ENCODE data around the gene GRID1.

GRID1 gene

DNA sequence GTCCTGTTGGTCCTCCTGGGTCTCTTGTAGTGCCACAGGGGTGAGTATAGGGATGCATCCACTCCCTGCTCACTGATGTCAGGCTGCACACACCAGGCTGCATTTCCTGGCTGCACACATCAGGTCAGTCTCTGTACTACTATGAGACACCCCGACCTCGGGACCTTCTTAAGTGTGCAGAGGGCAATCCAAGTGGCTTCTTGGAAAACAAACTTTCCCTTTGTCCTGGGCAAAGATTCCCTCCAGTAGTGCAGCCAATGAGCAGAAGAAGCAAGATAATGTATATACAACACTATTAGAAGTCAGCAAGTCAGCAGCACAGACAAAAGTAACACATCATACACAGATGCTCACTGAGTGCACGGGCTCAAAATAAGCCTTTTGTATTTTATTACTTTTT, 493.5 kb downstream of the GRID1 start:
- H3K79me2 ChIP-seq (ENCODE audit: insufficient read depth, low read length): no peaks in the 10 kb centered on the region
- no peak overlapping the region for H3K9ac ChIP-seq (ENCODE audit: low read length)
- H2AFZ ChIP-seq (ENCODE audit: low read length): no peak overlapping the region
- H3K27me3 ChIP-seq (ENCODE audit: insufficient read depth, low read length): no peaks in the 10 kb centered on the region
- no peaks in the 10 kb centered on the region for H3K9me3 ChIP-seq (ENCODE audit: low read length)
- H3K36me3 ChIP-seq (ENCODE audit: insufficient read depth, low read length): no peaks in the 10 kb centered on the region
- TF ChIP-seq CTCF (IDR thresholded peaks at IDR 0.05; ENCODE audit: low read length): no peak
- no peak for TF ChIP-seq EZH2 (IDR thresholded peaks at IDR 0.05; ENCODE audit: borderline replicate concordance, low read length)
- H3F3A ChIP-seq (ENCODE audit: insufficient read depth, low read length): no peaks in the 10 kb centered on the region
- H3K4me3 ChIP-seq (ENCODE audit: low read depth, low read length, poor library complexity, severe bottlenecking): no peak overlapping the region
- H3K27ac ChIP-seq (ENCODE audit: low read depth, low read length, poor library complexity, severe bottlenecking): no peak overlapping the region
- no peaks in the 10 kb centered on the region for H3K9me2 ChIP-seq (ENCODE audit: low read depth, low read length)
- no peaks in the 10 kb centered on the region for H4K20me1 ChIP-seq (ENCODE audit: insufficient read depth, low read length)
- no peaks in the 10 kb centered on the region for H3K4me1 ChIP-seq (ENCODE audit: insufficient read depth, low read length, severe bottlenecking)
- H3K4me2 ChIP-seq (ENCODE audit: low read length): no peak overlapping the region

DNA sequence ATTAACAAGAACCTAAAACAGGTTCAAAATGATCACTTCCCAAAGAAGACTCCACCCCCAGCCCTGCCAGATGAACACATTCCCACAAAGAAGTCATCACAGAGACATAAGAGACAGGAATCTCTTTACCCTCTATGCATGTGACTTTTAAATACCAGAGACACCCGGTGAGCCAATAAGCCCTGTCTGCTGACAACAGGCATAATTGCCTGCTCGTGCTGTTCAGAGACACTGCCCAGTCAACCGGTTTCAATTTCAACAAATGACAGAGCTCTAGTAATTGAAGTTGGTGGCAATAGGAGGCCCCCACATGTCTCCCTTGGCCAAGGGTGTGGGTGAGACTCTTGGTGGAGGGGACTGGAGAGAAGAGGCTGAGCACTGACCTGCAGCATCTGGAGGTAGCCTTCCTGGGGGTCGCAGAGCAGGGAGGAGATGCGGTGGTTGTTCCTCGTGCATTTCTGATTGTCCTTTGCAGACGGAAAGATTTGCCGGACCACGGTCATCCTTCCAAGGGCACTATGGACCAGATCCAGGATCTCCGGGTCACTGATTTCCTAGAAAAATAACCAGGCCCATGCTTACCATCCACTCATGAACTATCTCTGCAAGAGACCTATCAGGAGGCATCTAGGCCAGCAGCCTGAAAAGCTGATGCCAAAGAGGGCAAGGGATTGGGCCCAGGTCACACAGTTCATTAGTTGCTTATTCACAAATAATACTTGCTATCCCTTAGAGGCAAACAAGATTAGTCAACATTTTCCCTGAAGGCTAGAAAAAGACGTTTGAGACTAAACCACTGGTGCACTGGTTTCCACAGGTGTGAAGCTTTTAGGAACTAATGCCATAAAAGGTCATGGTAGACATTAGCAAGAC, 497.7 kb downstream of the GRID1 start:
- Histone ChIP-seq H3K9me2 (ENCODE audit: low read depth, low read length) (no peaks in the 10 kb centered on the region), H3K27ac (ENCODE audit: low read depth, low read length, poor library complexity, severe bottlenecking) (no peak overlapping the region), H3K27me3 (ENCODE audit: insufficient read depth, low read length) (no peaks in the 10 kb centered on the region), H3K4me3 (ENCODE audit: low read depth, low read length, poor library complexity, severe bottlenecking) (no peak overlapping the region), H3K4me1 (ENCODE audit: insufficient read depth, low read length, severe bottlenecking) (no peaks in the 10 kb centered on the region), H3K9ac (ENCODE audit: low read length) (no peak overlapping the region), H3K79me2 (ENCODE audit: insufficient read depth, low read length) (no peaks in the 10 kb centered on the region), H3K36me3 (ENCODE audit: insufficient read depth, low read length) (no peaks in the 10 kb centered on the region), H3K9me3 (ENCODE audit: low read length) (no peaks in the 10 kb centered on the region), H2AFZ (ENCODE audit: low read length) (no peak overlapping the region), H3F3A (ENCODE audit: insufficient read depth, low read length) (no peaks in the 10 kb centered on the region), H3K4me2 (ENCODE audit: low read length) (no peak overlapping the region), H4K20me1 (ENCODE audit: insufficient read depth, low read length) (no peaks in the 10 kb centered on the region)
- TF ChIP-seq CTCF (IDR thresholded peaks at IDR 0.05; ENCODE audit: low read length) (no peak), EZH2 (IDR thresholded peaks at IDR 0.05; ENCODE audit: borderline replicate concordance, low read length) (no peak)

- no peaks in the 10 kb centered on the region for H4K20me1 ChIP-seq (ENCODE audit: insufficient read depth, low read length)
- H3K9me2 ChIP-seq (ENCODE audit: low read depth, low read length): no peaks in the 10 kb centered on the region
- H3K9me3 ChIP-seq (ENCODE audit: low read length): no peaks in the 10 kb centered on the region
- no peak overlapping the region for H3K4me2 ChIP-seq (ENCODE audit: low read length)
- H3K4me3 ChIP-seq (ENCODE audit: low read depth, low read length, poor library complexity, severe bottlenecking): no peak overlapping the region
- no peak overlapping the region for H2AFZ ChIP-seq (ENCODE audit: low read length)
- no peaks in the 10 kb centered on the region for H3K27me3 ChIP-seq (ENCODE audit: insufficient read depth, low read length)
- no peaks in the 10 kb centered on the region for H3K36me3 ChIP-seq (ENCODE audit: insufficient read depth, low read length)
- H3K79me2 ChIP-seq (ENCODE audit: insufficient read depth, low read length): no peaks in the 10 kb centered on the region
- H3F3A ChIP-seq (ENCODE audit: insufficient read depth, low read length): no peaks in the 10 kb centered on the region
- no peak overlapping the region for H3K9ac ChIP-seq (ENCODE audit: low read length)
- TF ChIP-seq EZH2 (IDR thresholded peaks at IDR 0.05; ENCODE audit: borderline replicate concordance, low read length) (no peak), CTCF (IDR thresholded peaks at IDR 0.05; ENCODE audit: low read length) (no peak)
- H3K27ac ChIP-seq (ENCODE audit: low read depth, low read length, poor library complexity, severe bottlenecking): no peak overlapping the region
- no peaks in the 10 kb centered on the region for H3K4me1 ChIP-seq (ENCODE audit: insufficient read depth, low read length, severe bottlenecking)
Observed at GRCh38 chr10:85864868-85865526, 501.6 kb downstream of the GRID1 start.
